D721Med (cell line): ENCODE data around the gene S100A9.

Source experiments
- DNase-seq: peaks from one replicate; pipeline ENCODE4 v3.0.0; 2011; ENCODE audit warnings: low spot score; ENCODE audit not compliant: insufficient read length
- FAIRE-seq: peaks from 2 replicates; lab custom pipeline; 2011; peaks lifted over from hg19 to GRCh38; lab: Jason Lieb, UNC
- TF ChIP-seq, protein P1 (sequence below): IDR thresholded peaks from 2 replicates; pipeline ENCODE4 v1.5.1; 2012; ENCODE audit warnings: mild to moderate bottlenecking, control low read depth; ENCODE audit not compliant: insufficient read depth; ENCODE audit errors: missing control alignments

Gene S100A9

DNA sequence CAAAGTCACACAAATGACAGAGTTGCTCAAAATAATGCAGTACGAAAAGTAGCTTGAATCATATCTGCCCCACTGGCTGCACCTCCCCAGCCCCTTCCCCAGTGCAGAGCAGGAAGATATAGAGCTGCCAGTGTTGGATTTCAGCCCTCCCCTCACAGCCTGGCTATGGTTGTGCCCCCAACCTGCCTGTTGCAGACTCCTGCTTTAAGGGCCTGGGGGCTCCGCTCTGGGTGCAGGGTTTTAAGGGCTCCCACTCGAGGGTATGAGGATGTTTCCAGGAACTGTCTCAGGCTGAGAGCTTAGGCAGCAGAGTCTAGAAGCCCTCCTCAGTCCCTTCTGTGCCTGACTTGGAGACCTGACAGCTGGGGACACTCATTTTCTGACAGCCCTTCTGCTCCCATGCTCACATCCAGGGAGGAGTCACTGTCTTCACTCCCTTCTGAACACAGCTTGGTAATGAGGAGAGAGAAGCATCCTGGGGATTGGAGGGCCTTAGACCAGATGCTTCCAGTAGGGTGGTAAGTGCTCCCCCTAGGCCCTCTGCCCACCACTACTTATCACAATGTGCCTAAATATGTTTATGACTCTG is 4.6 kb downstream of the S100A9 start:
- no peak for FAIRE-seq
- TF ChIP-seq, protein P1, sequence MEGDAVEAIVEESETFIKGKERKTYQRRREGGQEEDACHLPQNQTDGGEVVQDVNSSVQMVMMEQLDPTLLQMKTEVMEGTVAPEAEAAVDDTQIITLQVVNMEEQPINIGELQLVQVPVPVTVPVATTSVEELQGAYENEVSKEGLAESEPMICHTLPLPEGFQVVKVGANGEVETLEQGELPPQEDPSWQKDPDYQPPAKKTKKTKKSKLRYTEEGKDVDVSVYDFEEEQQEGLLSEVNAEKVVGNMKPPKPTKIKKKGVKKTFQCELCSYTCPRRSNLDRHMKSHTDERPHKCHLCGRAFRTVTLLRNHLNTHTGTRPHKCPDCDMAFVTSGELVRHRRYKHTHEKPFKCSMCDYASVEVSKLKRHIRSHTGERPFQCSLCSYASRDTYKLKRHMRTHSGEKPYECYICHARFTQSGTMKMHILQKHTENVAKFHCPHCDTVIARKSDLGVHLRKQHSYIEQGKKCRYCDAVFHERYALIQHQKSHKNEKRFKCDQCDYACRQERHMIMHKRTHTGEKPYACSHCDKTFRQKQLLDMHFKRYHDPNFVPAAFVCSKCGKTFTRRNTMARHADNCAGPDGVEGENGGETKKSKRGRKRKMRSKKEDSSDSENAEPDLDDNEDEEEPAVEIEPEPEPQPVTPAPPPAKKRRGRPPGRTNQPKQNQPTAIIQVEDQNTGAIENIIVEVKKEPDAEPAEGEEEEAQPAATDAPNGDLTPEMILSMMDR = no peak
- no peak for DNase-seq

DNA sequence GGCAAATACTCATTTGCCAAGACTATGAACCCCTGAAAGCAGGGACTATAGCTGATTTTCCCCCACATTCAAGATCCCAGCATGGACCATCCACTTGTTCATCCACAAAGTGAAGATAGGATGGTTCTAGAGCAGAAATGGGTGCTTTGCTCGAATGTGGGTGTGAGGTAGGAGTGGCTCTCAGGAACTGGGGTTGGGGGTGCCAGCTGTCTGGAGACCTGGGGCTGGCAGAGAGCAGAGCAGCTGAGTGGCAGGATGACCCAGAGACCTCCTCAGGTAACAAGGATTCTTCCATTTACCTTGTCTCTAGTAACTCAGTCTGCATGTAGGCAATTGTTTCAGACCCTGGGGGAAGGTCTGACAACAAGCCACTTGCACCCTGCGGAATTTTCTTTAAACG is 6.0 kb downstream of the S100A9 start:
- no peak for FAIRE-seq
- TF ChIP-seq, protein P1 = no peak

DNA sequence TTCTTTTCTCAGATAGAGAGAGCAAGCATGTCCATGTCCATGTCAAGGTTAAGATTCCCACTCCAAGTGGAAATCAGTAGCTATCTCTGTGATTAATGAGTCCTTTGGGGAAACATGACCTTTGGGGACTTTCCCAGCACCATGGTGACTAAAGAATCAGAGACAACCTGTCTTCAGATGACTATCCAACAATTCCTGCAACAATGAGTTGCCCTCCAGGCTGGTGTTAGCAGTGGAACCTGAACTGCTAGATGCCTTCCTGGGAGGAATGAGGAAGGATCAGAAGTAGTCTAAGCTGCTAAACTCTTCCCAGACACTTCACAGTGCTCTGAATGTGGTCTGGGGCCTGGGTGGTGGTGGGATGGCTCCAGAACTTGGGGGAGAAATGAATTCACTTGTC is 6.5 kb downstream of the S100A9 start:
- no peak for DNase-seq
- TF ChIP-seq, protein P1 = no peak
- FAIRE-seq = no peak

More for the DNA sequence above, 6.0 kb downstream of the S100A9 start:
- DNase-seq = no peak

DNA sequence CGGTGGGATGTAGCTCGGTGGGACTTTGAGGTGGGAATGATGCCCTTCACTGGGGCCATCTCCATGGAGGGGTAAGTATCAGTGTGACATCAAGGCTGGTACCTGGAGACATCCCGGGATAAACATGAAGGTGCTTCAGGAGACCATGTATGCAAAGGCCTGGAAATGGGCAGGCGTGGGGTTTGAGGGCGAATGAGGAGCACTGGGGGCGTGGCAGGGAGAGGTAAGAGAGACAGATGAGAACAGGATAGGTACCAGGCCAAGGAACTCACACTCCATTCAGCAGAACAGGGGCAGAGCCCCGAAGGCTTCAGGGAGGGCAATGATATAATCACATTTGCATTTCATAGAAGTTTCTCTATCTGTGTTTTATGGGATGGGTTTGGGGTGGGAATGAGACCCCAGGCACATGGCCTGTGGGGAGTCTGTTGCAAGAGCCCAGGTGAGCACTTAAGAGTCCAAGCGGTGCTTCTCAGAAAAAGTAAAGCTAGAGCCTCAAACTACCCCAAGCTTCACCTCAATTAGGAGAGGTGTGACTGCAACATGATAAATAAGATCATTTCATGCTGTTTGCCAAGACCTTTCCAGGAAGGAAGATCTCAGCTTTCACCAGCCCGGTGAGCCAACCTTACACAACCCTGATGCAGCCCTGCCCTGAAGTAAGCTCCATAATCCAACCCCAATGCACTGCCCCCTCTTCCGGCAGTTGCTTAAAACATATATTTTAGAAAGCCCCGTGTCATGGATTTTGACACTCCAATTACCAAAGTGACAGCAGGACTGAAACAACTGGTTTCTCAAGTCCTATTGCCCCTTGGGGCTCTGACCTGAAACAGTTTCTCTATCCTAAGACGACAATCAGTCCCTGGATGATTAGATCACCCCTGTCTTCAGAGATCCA is 7.4 kb downstream of the S100A9 start:
- TF ChIP-seq, protein P1 = no peak
- FAIRE-seq (no peak), DNase-seq (no peak)

DNA sequence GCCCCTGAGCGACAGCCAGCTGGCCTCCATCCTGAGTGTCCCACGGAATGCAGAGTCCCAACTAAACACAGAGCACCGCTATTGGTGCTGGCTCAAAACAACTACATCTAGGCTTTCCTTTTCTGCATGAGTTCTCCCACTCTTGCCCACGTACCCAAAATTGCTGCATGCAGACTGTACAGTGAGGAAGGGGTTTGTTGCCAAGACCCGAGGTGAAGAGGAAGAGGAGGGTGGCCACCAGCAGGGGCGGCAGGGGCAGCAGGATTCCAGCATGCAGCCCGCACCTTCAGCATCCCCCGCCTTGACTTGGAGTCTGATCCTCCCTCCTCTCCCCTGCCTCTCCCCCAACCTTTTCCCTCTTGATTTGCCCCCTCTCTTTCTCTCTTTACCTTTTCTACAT is 8.0 kb downstream of the S100A9 start:
- no peak for DNase-seq
- no peak for FAIRE-seq
- TF ChIP-seq, protein P1 = no peak

DNA sequence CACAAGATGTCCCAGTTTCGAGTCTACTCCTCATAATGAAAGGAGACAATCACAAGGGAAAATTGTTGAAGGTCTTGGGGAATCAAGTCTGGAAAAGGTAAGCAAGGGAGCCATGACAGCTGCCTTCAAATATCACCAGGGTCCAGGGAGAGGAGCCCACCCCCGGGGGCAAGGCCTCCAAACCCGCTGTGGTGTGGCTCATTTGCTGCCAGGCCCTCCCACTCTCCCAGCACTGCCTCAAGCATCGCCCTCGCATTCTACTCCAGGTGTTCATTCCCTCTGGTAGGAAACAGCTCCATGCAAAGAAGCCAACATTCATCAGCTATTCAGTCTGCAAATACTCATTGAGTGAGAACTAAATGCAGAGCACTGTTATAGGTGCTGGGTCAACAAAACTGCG is 8.6 kb downstream of the S100A9 start:
- no peak for DNase-seq
- TF ChIP-seq, protein P1 = no peak
- FAIRE-seq = no peak

DNA sequence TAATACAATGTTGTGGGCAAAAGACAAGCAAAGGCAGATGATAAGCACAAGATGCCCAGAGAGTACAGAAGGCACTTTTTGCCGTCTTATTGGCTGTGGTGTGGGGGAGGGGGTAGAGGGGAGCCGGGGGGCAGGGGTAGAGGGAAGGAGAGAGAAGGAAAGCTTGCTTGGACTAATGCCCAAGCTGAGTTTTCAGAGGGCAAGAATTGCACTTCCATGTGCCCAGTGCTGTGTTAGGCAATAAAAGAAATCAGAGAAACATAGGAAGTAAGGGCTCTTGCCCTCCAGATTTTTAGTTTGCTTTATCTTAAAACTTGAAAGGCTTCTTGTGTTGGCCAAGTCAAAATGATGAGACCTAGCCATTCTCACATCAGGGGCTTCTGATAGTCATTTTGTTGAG is 9.4 kb downstream of the S100A9 start:
- no peak for FAIRE-seq
- DNase-seq = no peak
- TF ChIP-seq, protein P1 = no peak
